Brain microvascular endothelial cell (primary cell): ENCODE results near the gene TEX26.

Experiments
- DNase-seq: peaks from one replicate; pipeline ENCODE4 v3.0.0-alpha.2; 2020
- H3K27ac ChIP-seq: fragments of 250-450 bp; sonication (Bioruptor Pico); 2 replicates; pipeline ENCODE4 v1.5.1; 2020; ENCODE audit warnings: mild to moderate bottlenecking, moderate library complexity
- H3K27me3 ChIP-seq: fragments of 250-450 bp; sonication (Bioruptor Pico); replicated peaks from 2 replicates; pipeline ENCODE4 v1.5.1; 2020; ENCODE audit warnings: mild to moderate bottlenecking
- H3K36me3 ChIP-seq: fragments of 250-450 bp; sonication (Bioruptor Pico); replicated peaks from 2 replicates; pipeline ENCODE4 v1.5.1; 2020; ENCODE audit warnings: mild to moderate bottlenecking
- H3K4me3 ChIP-seq: 2 replicates; pipeline ENCODE4 v1.5.1; 2011; ENCODE audit warnings: low read depth, mild to moderate bottlenecking, control low read depth, low read length, moderate library complexity
- in situ Hi-C: cut with HindIII; loops from 2 replicates; pipeline ENCODE4 v1.10.0; 2017; ENCODE audit warnings: low sequenced_read_pairs, low pct_ligation_motif_present
- TF ChIP-seq, protein P1 (sequence below): IDR thresholded peaks from 2 replicates; pipeline ENCODE4 v1.5.1; 2011; ENCODE audit warnings: low read depth, mild to moderate bottlenecking, moderate library complexity, low read length, control low read depth, inconsistent platforms; ENCODE audit errors: missing control alignments

TEX26 gene

DNA sequence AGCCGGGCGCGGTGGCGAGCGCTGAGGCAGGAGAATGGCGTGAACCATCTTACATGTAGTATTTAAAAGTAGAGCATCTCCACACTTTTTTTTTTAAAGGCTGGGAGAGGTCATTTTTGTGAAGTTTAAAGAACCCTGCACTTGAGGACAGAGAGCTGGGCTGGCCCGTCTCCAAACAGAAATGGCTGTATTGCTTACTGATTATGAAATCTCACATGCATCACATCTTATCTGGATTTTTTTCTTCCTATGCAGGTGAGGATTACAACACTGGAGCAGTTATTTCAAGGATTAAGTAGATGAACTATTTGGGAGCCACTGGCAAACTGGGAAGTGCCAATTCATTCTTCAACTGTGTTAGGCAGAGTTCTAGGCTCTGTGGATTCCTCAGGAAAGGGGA, 59.5 kb downstream of the TEX26 start:
- no peak overlapping the region for H3K27ac ChIP-seq
- no peaks in the 10 kb centered on the region for H3K36me3 ChIP-seq
- in situ Hi-C loops, result no loop called here
- no peak for DNase-seq
- TF ChIP-seq, protein P1, sequence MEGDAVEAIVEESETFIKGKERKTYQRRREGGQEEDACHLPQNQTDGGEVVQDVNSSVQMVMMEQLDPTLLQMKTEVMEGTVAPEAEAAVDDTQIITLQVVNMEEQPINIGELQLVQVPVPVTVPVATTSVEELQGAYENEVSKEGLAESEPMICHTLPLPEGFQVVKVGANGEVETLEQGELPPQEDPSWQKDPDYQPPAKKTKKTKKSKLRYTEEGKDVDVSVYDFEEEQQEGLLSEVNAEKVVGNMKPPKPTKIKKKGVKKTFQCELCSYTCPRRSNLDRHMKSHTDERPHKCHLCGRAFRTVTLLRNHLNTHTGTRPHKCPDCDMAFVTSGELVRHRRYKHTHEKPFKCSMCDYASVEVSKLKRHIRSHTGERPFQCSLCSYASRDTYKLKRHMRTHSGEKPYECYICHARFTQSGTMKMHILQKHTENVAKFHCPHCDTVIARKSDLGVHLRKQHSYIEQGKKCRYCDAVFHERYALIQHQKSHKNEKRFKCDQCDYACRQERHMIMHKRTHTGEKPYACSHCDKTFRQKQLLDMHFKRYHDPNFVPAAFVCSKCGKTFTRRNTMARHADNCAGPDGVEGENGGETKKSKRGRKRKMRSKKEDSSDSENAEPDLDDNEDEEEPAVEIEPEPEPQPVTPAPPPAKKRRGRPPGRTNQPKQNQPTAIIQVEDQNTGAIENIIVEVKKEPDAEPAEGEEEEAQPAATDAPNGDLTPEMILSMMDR, result no peak
- H3K27me3 ChIP-seq, result no peaks in the 10 kb centered on the region
- H3K4me3 ChIP-seq, result no peak overlapping the region

DNA sequence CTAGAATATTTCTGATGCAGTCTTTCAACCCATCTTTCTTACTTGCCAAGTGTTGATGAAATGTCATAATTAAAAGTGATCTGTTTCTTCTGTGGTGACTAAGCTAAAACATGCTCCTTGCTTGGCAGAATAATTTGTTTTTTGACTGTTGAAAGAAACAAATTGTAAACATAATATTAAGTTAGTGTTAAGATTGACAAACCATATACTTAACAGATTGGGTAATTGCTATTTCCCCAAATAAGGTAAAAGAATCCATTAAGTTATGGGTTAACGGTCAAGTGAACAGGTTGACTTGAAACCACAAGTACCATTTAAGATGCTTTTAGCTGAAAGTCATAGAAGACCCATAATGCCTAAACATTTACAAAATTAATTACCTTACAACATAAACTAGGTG, 62.9 kb downstream of the TEX26 start:
- Histone ChIP-seq H3K36me3 (no peaks in the 10 kb centered on the region), H3K27me3 (no peaks in the 10 kb centered on the region), H3K27ac (no peak overlapping the region), H3K4me3 (no peak overlapping the region)
- DNase-seq, result no peak
- in situ Hi-C loops, result no loop called here
- TF ChIP-seq, protein P1, result no peak

DNA sequence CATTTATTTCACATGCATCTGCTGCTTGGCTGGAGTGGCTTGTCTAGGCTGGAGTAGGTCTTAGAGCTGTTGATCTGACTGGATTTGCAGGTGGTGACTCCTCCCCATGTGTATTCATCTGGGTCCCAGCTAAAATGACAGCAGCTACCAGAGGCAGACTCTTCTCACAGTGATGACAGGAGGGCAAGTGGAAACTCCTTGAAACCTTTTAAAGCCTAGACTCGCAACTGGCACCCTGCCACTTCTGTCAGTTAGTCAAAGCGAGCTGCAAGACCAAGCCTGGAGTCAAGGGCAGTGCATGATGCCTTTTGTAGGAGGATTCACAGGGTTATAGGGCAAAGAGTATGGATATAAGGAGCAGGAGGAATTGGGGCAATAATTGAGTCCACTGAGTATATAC, 65.2 kb downstream of the TEX26 start:
- TF ChIP-seq, protein P1, result no peak
- no peaks in the 10 kb centered on the region for H3K36me3 ChIP-seq
- H3K27me3 ChIP-seq, result peaks cover 2% of the 10 kb centered on the region
- in situ Hi-C loops, result no loop called here
- no peak overlapping the region for H3K27ac ChIP-seq
- no peak for DNase-seq
- no peak overlapping the region for H3K4me3 ChIP-seq

- in situ Hi-C loops, result no loop called here
- H3K27ac ChIP-seq, result no peak overlapping the region
- no peaks in the 10 kb centered on the region for H3K36me3 ChIP-seq
- peaks cover 2% of the 10 kb centered on the region for H3K27me3 ChIP-seq
- TF ChIP-seq, protein P1, result no peak
- peak; percentile 46 for DNase-seq
- H3K4me3 ChIP-seq, result no peak overlapping the region
These were observed 66.0 kb downstream of the TEX26 start for GRCh38 chr13:30998136-30999088.

GRCh38 chr13:31000889-31001288, 68.4 kb downstream of the TEX26 start:
- H3K4me3 ChIP-seq, result no peak overlapping the region
- H3K36me3 ChIP-seq, result no peaks in the 10 kb centered on the region
- TF ChIP-seq, protein P1, result no peak
- in situ Hi-C loops, result no loop called here
- DNase-seq, result no peak
- H3K27me3 ChIP-seq, result peaks cover 2% of the 10 kb centered on the region
- no peak overlapping the region for H3K27ac ChIP-seq

- TF ChIP-seq, protein P1, result no peak
- H3K27me3 ChIP-seq, result peaks cover 2% of the 10 kb centered on the region
- in situ Hi-C loops, result no loop called here
- H3K36me3 ChIP-seq, result no peaks in the 10 kb centered on the region
- H3K4me3 ChIP-seq, result no peak overlapping the region
- no peak overlapping the region for H3K27ac ChIP-seq
- DNase-seq, result peak; percentile 5
These were observed 69.2 kb downstream of the TEX26 start for GRCh38 chr13:31001647-31002046.
